Right lobe of liver (tissue), 4 donors: ENCODE data around the gene CTIF.

ENCODE experiments used
- CTCF ChIP-seq, 4 donors: fragments of 200-600 bp in 3 of 4; fragments of 450-650 bp in 1 of 4; IDR thresholded peaks; one replicate each; pipeline versions ENCODE4 v1.5.1 to v1.8.0; 2016 to 2022; ENCODE audit warnings: antibody characterized with exemption in 4 of 4, mild to moderate bottlenecking in 2 of 4
- POLR2A ChIP-seq: fragments of 450-650 bp; IDR thresholded peaks from one replicate; pipeline ENCODE4 v1.6.1; 2017; ENCODE audit warnings: antibody characterized with exemption, mild to moderate bottlenecking
- donor health status: DM: no; HTN: no; CAD: no.
- donor health status: DM: no; HTN: no; CAD: no.
- donor health status: DM: no; HTN: yes; CAD: no.

- no peak for TF ChIP-seq CTCF (IDR thresholded peaks at IDR 0.05)
- TF ChIP-seq POLR2A, result no peak
Measured at GRCh38 chr18:48700446-48700845, 161.6 kb downstream of the CTIF start.
